Vagina (tissue), 2 donors: ENCODE data around the gene GFOD1. TPM values are rescaled to one million over a fixed set of nuclear protein-coding genes. Genes with fewer than 3 reads are reported as not detected.

ENCODE experiments used
- DNase-seq, 2 donors: peaks; one replicate each; pipeline ENCODE4 v3.0.0-alpha.2; 2017; ENCODE audit errors: extremely low spot score in 2 of 2
- H3K27ac ChIP-seq: fragments of 200-600 bp; sonication (generic); one replicate; pipeline ENCODE4 v1.5.1; 2019
- H3K27me3 ChIP-seq: fragments of 200-600 bp; sonication (generic); one replicate; pipeline ENCODE4 v1.5.1; 2019
- H3K36me3 ChIP-seq, 2 donors: fragments of 200-600 bp; sonication (generic); one replicate each; pipeline ENCODE4 v1.5.1; 2017 to 2019
- H3K4me1 ChIP-seq: fragments of 200-600 bp; sonication (generic); one replicate; pipeline ENCODE4 v1.5.1; 2019
- H3K4me3 ChIP-seq, 2 donors: fragments of 200-600 bp; sonication (generic); 1 replicate in 1 of 2; 2 replicates in 1 of 2; pipeline ENCODE4 v1.5.1; 2016 to 2019
- H3K9me3 ChIP-seq: fragments of 200-600 bp; sonication (generic); one replicate; pipeline ENCODE4 v1.5.1; 2019
- POLR2A ChIP-seq, 2 donors: fragments of 450-650 bp; IDR thresholded peaks; one replicate each; pipeline ENCODE4 v1.6.1; 2017; ENCODE audit warnings: antibody characterized with exemption in 2 of 2, mild to moderate bottlenecking in 2 of 2, moderate library complexity in 2 of 2
- POLR2AphosphoS5 ChIP-seq, 2 donors: sonication (generic); formaldehyde crosslinking; IDR thresholded peaks; one replicate each; pipeline ENCODE4 v1.9.0; 2017; ENCODE audit warnings: antibody characterized with exemption in 2 of 2, mild to moderate bottlenecking in 2 of 2, low read depth in 1 of 2; ENCODE audit not compliant: insufficient read depth in 1 of 2
- intact Hi-C: fragments of 100-400 bp; cut with DNase I; formaldehyde crosslinking; loops from one replicate; pipeline ENCODE4 v1.15.1; 2023
- total RNA-seq: library from RNA; depleted of rRNA; stranded (reverse); fragments of >200 nt; gene quantifications from one replicate; pipeline ENCODE4 v1.2.3, GENCODE V29; 2016
- TF ChIP-seq, protein P1 (sequence below), 3 experiments: fragments of 450-650 bp in 2 of 3; fragments of 200-600 bp in 1 of 3; sonication (generic) in 1 of 3; IDR thresholded peaks; one replicate each; pipeline ENCODE4 v1.5.1; 2017 to 2019; ENCODE audit warnings: antibody characterized with exemption in 3 of 3, mild to moderate bottlenecking in 2 of 3, moderate library complexity in 2 of 3

GFOD1 gene
- total RNA-seq, 1 donor from 2014 or later, result 16.9 TPM

DNA sequence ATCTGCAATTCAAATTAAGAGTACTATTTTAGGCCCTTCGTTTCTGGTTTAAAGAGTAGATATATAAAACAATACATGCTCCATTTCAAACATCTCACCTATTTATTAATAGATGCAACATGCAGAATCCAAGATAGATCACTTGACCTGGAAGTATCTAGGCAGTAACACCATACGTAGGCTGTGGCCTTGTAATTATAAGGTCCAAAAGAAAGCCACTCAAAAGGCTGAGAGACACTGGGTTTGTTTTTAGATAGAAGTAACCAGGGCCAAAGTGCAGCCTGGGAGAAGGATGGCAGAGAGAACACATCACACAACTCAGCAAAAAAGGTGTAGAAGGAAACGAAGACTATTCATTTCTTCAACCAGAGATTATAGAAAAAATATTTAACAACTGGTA lies 8.4 kb upstream of the GFOD1 start:
- no peaks in the 10 kb centered on the region for H3K36me3 ChIP-seq
- no peak for TF ChIP-seq POLR2AphosphoS5 (IDR thresholded peaks at IDR 0.05; ENCODE audit: insufficient read depth in 1 of 2, low read depth in 1 of 2)
- TF ChIP-seq, protein P1, sequence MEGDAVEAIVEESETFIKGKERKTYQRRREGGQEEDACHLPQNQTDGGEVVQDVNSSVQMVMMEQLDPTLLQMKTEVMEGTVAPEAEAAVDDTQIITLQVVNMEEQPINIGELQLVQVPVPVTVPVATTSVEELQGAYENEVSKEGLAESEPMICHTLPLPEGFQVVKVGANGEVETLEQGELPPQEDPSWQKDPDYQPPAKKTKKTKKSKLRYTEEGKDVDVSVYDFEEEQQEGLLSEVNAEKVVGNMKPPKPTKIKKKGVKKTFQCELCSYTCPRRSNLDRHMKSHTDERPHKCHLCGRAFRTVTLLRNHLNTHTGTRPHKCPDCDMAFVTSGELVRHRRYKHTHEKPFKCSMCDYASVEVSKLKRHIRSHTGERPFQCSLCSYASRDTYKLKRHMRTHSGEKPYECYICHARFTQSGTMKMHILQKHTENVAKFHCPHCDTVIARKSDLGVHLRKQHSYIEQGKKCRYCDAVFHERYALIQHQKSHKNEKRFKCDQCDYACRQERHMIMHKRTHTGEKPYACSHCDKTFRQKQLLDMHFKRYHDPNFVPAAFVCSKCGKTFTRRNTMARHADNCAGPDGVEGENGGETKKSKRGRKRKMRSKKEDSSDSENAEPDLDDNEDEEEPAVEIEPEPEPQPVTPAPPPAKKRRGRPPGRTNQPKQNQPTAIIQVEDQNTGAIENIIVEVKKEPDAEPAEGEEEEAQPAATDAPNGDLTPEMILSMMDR (IDR thresholded peaks at IDR 0.05), result no peak
- no peak overlapping the region for H3K27ac ChIP-seq
- DNase-seq, result no peak
- H3K4me3 ChIP-seq, result no peak overlapping the region
- no peaks in the 10 kb centered on the region for H3K4me1 ChIP-seq
- no peaks in the 10 kb centered on the region for H3K9me3 ChIP-seq
- intact Hi-C loops, result no loop called here
- H3K27me3 ChIP-seq, result no peaks in the 10 kb centered on the region

DNA sequence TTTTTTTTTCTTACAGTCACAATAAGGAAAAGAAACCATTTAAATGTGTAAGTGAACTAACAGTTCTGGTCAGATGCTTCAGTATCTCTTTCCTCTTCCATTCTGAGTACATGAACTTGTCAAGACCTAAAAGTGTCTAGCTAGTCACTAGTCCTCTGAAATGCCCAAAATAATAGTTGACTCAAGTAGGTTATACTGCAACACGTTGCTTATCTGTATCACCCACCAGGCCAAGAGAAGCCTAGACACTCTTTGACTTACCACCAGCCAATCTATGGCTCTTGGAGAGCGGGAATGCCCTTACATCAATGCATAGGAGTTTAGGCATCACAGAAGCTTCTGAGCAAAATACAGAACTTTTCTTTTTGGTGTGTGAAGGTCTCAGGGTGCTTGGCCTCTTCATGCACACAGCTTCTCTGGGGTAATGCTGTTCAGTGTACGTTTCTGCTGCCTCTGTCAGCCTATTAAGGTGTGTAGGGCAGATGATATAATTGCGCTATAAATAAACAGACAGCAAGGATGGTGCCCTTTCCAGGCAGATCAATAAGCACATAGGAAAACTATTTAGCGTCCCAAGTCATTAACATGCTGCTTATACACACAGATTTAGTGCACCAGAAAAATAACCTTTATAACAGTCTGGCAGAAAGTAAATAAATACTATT lies 7.8 kb upstream of the GFOD1 start:
- no peak for DNase-seq
- no peak overlapping the region for H3K27ac ChIP-seq
- H3K4me3 ChIP-seq, result no peak overlapping the region
- TF ChIP-seq, protein P1 (IDR thresholded peaks at IDR 0.05), result no peak
- no peak for TF ChIP-seq POLR2AphosphoS5 (IDR thresholded peaks at IDR 0.05; ENCODE audit: insufficient read depth in 1 of 2, low read depth in 1 of 2)
- no peak for TF ChIP-seq POLR2A (IDR thresholded peaks at IDR 0.05)
- H3K9me3 ChIP-seq, result no peaks in the 10 kb centered on the region
- intact Hi-C loops, result no loop called here
- H3K36me3 ChIP-seq, result no peaks in the 10 kb centered on the region
- H3K27me3 ChIP-seq, result no peaks in the 10 kb centered on the region
- H3K4me1 ChIP-seq, result no peaks in the 10 kb centered on the region

DNA sequence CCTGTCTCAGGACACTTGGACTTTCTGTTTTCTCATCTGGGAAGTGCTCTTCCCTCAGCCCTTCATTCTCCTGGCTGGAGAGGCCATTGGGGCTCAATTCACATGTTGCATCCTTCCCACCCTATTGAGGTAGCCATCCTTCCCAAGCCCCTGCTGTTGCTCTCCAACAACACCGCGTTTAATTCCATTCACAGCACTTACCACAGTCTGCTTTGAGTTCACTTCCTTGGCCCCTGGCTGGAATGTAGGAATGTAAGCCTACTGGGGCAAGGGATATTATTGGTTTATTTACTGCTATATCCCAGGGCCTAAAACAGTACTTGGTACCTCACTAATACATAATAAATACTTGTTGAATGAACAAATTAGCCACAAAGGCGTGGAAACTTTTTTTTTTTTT lies 6.7 kb upstream of the GFOD1 start:
- Histone ChIP-seq H3K36me3 (no peaks in the 10 kb centered on the region), H3K9me3 (no peaks in the 10 kb centered on the region), H3K4me3 (no peak overlapping the region), H3K4me1 (no peaks in the 10 kb centered on the region), H3K27ac (no peak overlapping the region), H3K27me3 (no peaks in the 10 kb centered on the region)
- no peak for DNase-seq
- intact Hi-C loops, result no loop called here
- TF ChIP-seq POLR2AphosphoS5 (IDR thresholded peaks at IDR 0.05; ENCODE audit: insufficient read depth in 1 of 2, low read depth in 1 of 2) (no peak), POLR2A (IDR thresholded peaks at IDR 0.05) (no peak)
- TF ChIP-seq, protein P1 (IDR thresholded peaks at IDR 0.05), result no peak

DNA sequence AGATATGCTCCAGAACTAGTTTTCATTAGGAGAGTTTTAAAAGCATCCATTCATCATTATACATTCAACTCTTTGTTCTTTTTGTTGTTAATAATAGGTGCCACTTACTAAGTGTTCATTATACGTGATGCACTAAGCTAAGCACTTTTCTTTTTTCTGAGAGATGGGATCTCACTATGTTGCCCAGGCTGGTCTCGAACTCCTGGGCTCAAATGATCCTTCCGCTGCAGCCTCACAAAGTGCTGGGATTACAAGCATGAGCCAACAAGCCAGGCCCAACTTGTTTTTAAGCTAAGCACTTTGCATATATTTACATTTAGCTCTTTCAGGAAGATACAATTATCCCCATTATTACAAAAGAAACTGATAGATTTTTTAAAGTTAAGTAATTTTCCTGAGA lies 5.7 kb upstream of the GFOD1 start:
- H3K27ac ChIP-seq, result no peak overlapping the region
- H3K9me3 ChIP-seq, result no peaks in the 10 kb centered on the region
- H3K27me3 ChIP-seq, result no peaks in the 10 kb centered on the region
- no peaks in the 10 kb centered on the region for H3K36me3 ChIP-seq
- TF ChIP-seq POLR2AphosphoS5 (IDR thresholded peaks at IDR 0.05; ENCODE audit: insufficient read depth in 1 of 2, low read depth in 1 of 2) (no peak), POLR2A (IDR thresholded peaks at IDR 0.05) (no peak)
- TF ChIP-seq, protein P1 (IDR thresholded peaks at IDR 0.05), result no peak
- no peak overlapping the region for H3K4me3 ChIP-seq
- intact Hi-C loops, result no loop called here
- no peak for DNase-seq
- peaks cover 5% of the 10 kb centered on the region for H3K4me1 ChIP-seq

DNA sequence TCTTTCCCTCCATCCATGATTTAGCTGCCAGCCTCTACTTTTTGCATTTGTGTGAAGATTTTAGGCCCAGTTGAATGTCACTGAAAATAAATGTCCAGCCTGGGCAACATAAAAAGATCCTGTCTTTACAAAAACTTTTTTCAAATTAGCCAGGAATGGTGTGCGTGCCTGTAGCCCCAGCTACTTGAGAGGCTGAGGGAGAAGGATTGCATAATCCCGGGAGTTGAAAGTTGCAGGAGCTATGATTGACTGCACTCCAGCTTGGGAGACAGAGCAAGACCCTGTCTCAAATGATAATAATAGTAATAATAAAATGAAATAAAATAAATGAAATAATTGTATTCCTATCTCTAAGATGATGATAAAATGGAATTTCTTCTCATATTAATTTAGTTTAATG lies 5.0 kb upstream of the GFOD1 start:
- TF ChIP-seq POLR2AphosphoS5 (IDR thresholded peaks at IDR 0.05; ENCODE audit: insufficient read depth in 1 of 2, low read depth in 1 of 2) (no peak), POLR2A (IDR thresholded peaks at IDR 0.05) (no peak)
- TF ChIP-seq, protein P1 (IDR thresholded peaks at IDR 0.05), result no peak
- Histone ChIP-seq H3K27ac (no peak overlapping the region), H3K4me3 (no peak overlapping the region), H3K4me1 (peaks cover 5% of the 10 kb centered on the region), H3K27me3 (no peaks in the 10 kb centered on the region), H3K36me3 (no peaks in the 10 kb centered on the region), H3K9me3 (no peaks in the 10 kb centered on the region)
- no peak for DNase-seq
- intact Hi-C loops, result no loop called here
